Right lobe of liver (tissue), 6 donors: ENCODE measurements around the gene FIGN. TPM values are rescaled to one million over a fixed set of nuclear protein-coding genes. Genes with fewer than 3 reads are reported as not detected.

Source experiments
- ATAC-seq, 4 donors: fragments of 200-7000 bp; cut with Tn5 transposase; one replicate each; pipeline ENCODE4 v1.9.1; 2020; ENCODE audit warnings: mild to moderate bottlenecking in 4 of 4, moderate library complexity in 4 of 4
- DNase-seq, 3 donors: peaks; one replicate each; pipeline ENCODE4 v3.0.0-alpha.2; 2020
- H3K27ac ChIP-seq, 3 donors: fragments of 200-600 bp; one replicate each; pipeline ENCODE4 v1.8.0; 2022
- H3K27me3 ChIP-seq, 2 donors: fragments of 200-600 bp; one replicate each; pipeline ENCODE4 v1.8.0; 2022
- H3K36me3 ChIP-seq, 4 donors: fragments of 200-600 bp; sonication (generic) in 1 of 4; one replicate each; pipeline versions ENCODE4 v1.5.1 to v1.8.0; 2017 to 2022; ENCODE audit warnings: control low read depth in 1 of 4
- H3K4me1 ChIP-seq, 4 donors: fragments of 200-600 bp; sonication (generic) in 1 of 4; one replicate each; pipeline versions ENCODE4 v1.5.1 to v1.8.0; 2017 to 2022; ENCODE audit warnings: control low read depth in 1 of 4
- H3K4me3 ChIP-seq, 3 donors: fragments of 200-600 bp; one replicate each; pipeline ENCODE4 v1.8.0; 2022
- H3K9me3 ChIP-seq, 4 donors: fragments of 200-600 bp; sonication (generic) in 1 of 4; one replicate each; pipeline versions ENCODE4 v1.5.1 to v1.8.0; 2017 to 2022; ENCODE audit warnings: control low read depth in 1 of 4
- CTCF ChIP-seq, 4 donors: fragments of 200-600 bp in 3 of 4; fragments of 450-650 bp in 1 of 4; IDR thresholded peaks; one replicate each; pipeline versions ENCODE4 v1.5.1 to v1.8.0; 2016 to 2022; ENCODE audit warnings: antibody characterized with exemption in 4 of 4, mild to moderate bottlenecking in 2 of 4
- POLR2A ChIP-seq: fragments of 450-650 bp; IDR thresholded peaks from one replicate; pipeline ENCODE4 v1.6.1; 2017; ENCODE audit warnings: antibody characterized with exemption, mild to moderate bottlenecking
- WGBS: methylation state at CpG from one replicate; pipeline ENCODE4 v1.1.6; 2018; ENCODE audit warnings: low coverage, low lambda C conversion rate; ENCODE audit not compliant: insufficient coverage; ENCODE audit errors: missing lambda C conversion rate; 5-methylcytosine and 5-hydroxymethylcytosine counted together
- intact Hi-C, 2 donors: fragments of 100-400 bp; cut with DNase I; formaldehyde crosslinking; loops; one replicate each; pipeline versions ENCODE4 v1.11.2 to v1.14.1; 2022
- total RNA-seq, 6 experiments: library from RNA; depleted of rRNA in 2 of 6; stranded (reverse); fragments of >200 nt in 2 of 6; fragmentation: NEBNext Ultra II Directional in 3 of 6; extraction: Animal tissue kit (Norgen Biotek cat#: 25700) in 3 of 6; gene quantifications; one replicate each; pipeline versions ENCODE4 v1.1.0 to v1.2.4, GENCODE V29; 2016 to 2023
- donor health status: DM: no; HTN: yes; CAD: no.
- donor health status: DM: no; HTN: no; CAD: no.
- donor health status: DM: no; HTN: no; CAD: no.
- donor health status: DM: no; HTN: yes; CAD: no.
- donor health status: DM: no; HTN: yes; CAD: no.

Gene FIGN
- total RNA-seq, 6 experiments from 2014 or later: 2.8 to 9.2 (median 5.1) TPM

GRCh38 chr2:163719331-163719730 lies 16.5 kb downstream of the FIGN start:
- WGBS: 63% methylated on average over 1 of the region's 2 CpGs
- H3K27ac ChIP-seq: no peak overlapping the region
- TF ChIP-seq POLR2A (no peak), CTCF (IDR thresholded peaks at IDR 0.05) (no peak)
- no peaks in the 10 kb centered on the region for H3K27me3 ChIP-seq
- ATAC-seq (no peak), DNase-seq (no peak)
- intact Hi-C loops: no loop called here
- peaks cover 0 to 37% (median 7%) of the 10 kb centered on the region in 4 donors for H3K4me1 ChIP-seq
- no peaks in the 10 kb centered on the region for H3K9me3 ChIP-seq
- H3K36me3 ChIP-seq: no peaks in the 10 kb centered on the region
- H3K4me3 ChIP-seq: no peak overlapping the region

- Histone ChIP-seq H3K27me3 (no peaks in the 10 kb centered on the region), H3K36me3 (no peaks in the 10 kb centered on the region), H3K27ac (no peak overlapping the region), H3K4me3 (no peak overlapping the region), H3K9me3 (no peaks in the 10 kb centered on the region), H3K4me1 (peaks cover 0 to 30% (median 7%) of the 10 kb centered on the region in 4 donors)
- no peak for ATAC-seq
- no peak for DNase-seq
- WGBS: 31% methylated on average over 2 of the region's 2 CpGs
- intact Hi-C loops: no loop called here
- TF ChIP-seq POLR2A: no peak
- no peak for TF ChIP-seq CTCF (IDR thresholded peaks at IDR 0.05)
Observed at GRCh38 chr2:163717993-163718680, 17.7 kb downstream of the FIGN start.

- ATAC-seq (peak; percentile 73 to 81 (median 78)), DNase-seq (no peak)
- H3K9me3 ChIP-seq: no peaks in the 10 kb centered on the region
- H3K36me3 ChIP-seq: no peaks in the 10 kb centered on the region
- peaks cover 0 to 30% (median 7%) of the 10 kb centered on the region in 4 donors for H3K4me1 ChIP-seq
- intact Hi-C loops: no loop called here
- TF ChIP-seq CTCF (IDR thresholded peaks at IDR 0.05) (no peak), POLR2A (no peak)
- no peak overlapping the region for H3K4me3 ChIP-seq
- 26% methylated on average over 5 of the region's 5 CpGs for WGBS
- no peaks in the 10 kb centered on the region for H3K27me3 ChIP-seq
- H3K27ac ChIP-seq: peak overlapping the region in 1 of 3 donors; percentile 42
Observed at GRCh38 chr2:163717515-163717914, 18.3 kb downstream of the FIGN start.

GRCh38 chr2:163716101-163716500 lies 19.7 kb downstream of the FIGN start:
- ATAC-seq (peak; percentile 55 to 62 (median 56)), DNase-seq (no peak)
- no peaks in the 10 kb centered on the region for H3K27me3 ChIP-seq
- H3K4me1 ChIP-seq: peaks cover 0 to 30% (median 7%) of the 10 kb centered on the region in 4 donors
- no peaks in the 10 kb centered on the region for H3K9me3 ChIP-seq
- no peak overlapping the region for H3K27ac ChIP-seq
- H3K4me3 ChIP-seq: no peak overlapping the region
- intact Hi-C loops: no loop called here
- no peak for TF ChIP-seq POLR2A
- no peak for TF ChIP-seq CTCF (IDR thresholded peaks at IDR 0.05)
- no peaks in the 10 kb centered on the region for H3K36me3 ChIP-seq
- WGBS: 61% methylated on average over 2 of the region's 2 CpGs
